Skin epidermis (tissue), 12 donors: Measurements from ENCODE around the gene LRRC42.

Experiments
- H3K27ac ChIP-seq, 21 experiments: fragments of 200-600 bp; sonication (generic) in 11 of 21; one replicate each; pipeline ENCODE4 v1.5.0; 2020; ENCODE audit warnings: mild to moderate bottlenecking in 3 of 21, inconsistent platforms in 2 of 21, moderate library complexity in 2 of 21
- H3K4me3 ChIP-seq, 7 experiments: fragments of 200-600 bp; sonication (generic) in 2 of 7; one replicate each; pipeline ENCODE4 v1.5.0; 2020; ENCODE audit warnings: inconsistent platforms in 2 of 7, mild to moderate bottlenecking in 2 of 7, moderate library complexity in 1 of 7

The LRRC42 gene, protein sequence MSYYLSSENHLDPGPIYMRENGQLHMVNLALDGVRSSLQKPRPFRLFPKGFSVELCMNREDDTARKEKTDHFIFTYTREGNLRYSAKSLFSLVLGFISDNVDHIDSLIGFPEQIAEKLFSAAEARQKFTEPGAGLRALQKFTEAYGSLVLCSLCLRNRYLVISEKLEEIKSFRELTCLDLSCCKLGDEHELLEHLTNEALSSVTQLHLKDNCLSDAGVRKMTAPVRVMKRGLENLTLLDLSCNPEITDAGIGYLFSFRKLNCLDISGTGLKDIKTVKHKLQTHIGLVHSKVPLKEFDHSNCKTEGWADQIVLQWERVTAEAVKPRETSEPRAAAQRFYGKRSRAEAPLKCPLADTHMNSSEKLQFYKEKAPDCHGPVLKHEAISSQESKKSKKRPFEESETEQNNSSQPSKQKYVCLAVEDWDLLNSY

GRCh38 chr1:53946252-53947171 lies at the start of gene LRRC42:
Gene LRRC42, plus strand, starts transcription at chr1:53946350. Its CDS starts 5,650 bp downstream, at chr1:53952000.
- H3K4me3 ChIP-seq: peak within 1 kb of the TSS; percentile 58 to 88 (median 85)
- peak within 1 kb of the TSS; percentile 34 to 96 (median 88) for H3K27ac ChIP-seq

- no peak overlapping the region for H3K27ac ChIP-seq
- H3K4me3 ChIP-seq: no peak overlapping the region
These were observed 49.4 kb upstream of the LRRC42 start for GRCh38 chr1:53896635-53897229.

GRCh38 chr1:53899206-53899628 lies 46.9 kb upstream of the LRRC42 start:
- Histone ChIP-seq H3K27ac (no peak overlapping the region), H3K4me3 (no peak overlapping the region)

DNA sequence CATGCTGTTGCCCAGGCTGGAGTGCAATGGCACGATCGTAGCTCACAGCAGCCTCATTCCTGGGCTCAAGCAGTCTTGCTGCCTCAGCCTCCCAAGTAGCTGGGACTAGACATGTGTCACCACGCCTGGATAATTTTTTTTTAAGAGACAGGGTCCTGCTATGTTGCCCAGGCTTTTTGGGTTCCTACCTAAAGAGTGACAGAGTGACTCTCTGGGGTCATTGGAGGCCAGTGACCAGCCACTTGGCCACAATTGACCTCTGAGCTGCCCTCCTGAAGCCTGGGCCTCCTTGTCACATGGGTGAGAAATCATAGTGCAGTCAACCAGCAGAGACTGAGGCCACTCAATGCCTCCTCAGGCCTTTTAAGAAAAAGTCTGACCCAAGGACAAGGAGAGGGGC lies 46.4 kb upstream of the LRRC42 start:
- no peak overlapping the region for H3K27ac ChIP-seq
- H3K4me3 ChIP-seq: no peak overlapping the region

- H3K27ac ChIP-seq: no peak overlapping the region
These were observed 43.7 kb upstream of the LRRC42 start for GRCh38 chr1:53902235-53903138.

DNA sequence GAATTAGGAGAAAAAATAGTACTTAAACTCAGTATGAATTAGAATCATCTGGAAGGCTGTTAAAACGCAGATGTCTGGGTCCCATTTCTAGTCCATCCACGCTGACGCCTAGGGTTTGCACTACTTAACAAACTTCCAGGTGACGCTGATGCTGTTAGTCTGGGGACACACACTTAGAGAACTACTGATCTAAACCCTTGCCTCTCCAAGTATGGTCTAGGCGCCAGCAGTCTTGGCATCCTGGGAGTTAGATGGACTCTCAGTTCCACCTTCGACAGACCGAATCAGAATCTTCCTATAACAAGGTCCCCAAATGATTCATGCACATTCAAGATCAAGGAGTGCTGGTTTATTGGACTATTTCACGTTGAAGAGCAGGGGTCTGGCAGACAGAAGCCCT lies 40.6 kb upstream of the LRRC42 start:
- Histone ChIP-seq H3K4me3 (no peak overlapping the region), H3K27ac (no peak overlapping the region)

More at GRCh38 chr1:53902235-53903138, 43.7 kb upstream of the LRRC42 start:
- no peak overlapping the region for H3K4me3 ChIP-seq

GRCh38 chr1:53906121-53906520 lies 40.0 kb upstream of the LRRC42 start:
- H3K4me3 ChIP-seq: no peak overlapping the region
- H3K27ac ChIP-seq: no peak overlapping the region

- H3K4me3 ChIP-seq: no peak overlapping the region
- H3K27ac ChIP-seq: no peak overlapping the region
These were observed 36.2 kb upstream of the LRRC42 start for GRCh38 chr1:53909946-53910345.

GRCh38 chr1:53911442-53911841 lies 34.7 kb upstream of the LRRC42 start:
- Histone ChIP-seq H3K27ac (no peak overlapping the region), H3K4me3 (no peak overlapping the region)

GRCh38 chr1:53913352-53914033 lies 32.7 kb upstream of the LRRC42 start:
- no peak overlapping the region for H3K27ac ChIP-seq

GRCh38 chr1:53918343-53918742 lies 27.8 kb upstream of the LRRC42 start:
- Histone ChIP-seq H3K4me3 (no peak overlapping the region), H3K27ac (no peak overlapping the region)

More at GRCh38 chr1:53913352-53914033, 32.7 kb upstream of the LRRC42 start:
- H3K4me3 ChIP-seq: no peak overlapping the region

DNA sequence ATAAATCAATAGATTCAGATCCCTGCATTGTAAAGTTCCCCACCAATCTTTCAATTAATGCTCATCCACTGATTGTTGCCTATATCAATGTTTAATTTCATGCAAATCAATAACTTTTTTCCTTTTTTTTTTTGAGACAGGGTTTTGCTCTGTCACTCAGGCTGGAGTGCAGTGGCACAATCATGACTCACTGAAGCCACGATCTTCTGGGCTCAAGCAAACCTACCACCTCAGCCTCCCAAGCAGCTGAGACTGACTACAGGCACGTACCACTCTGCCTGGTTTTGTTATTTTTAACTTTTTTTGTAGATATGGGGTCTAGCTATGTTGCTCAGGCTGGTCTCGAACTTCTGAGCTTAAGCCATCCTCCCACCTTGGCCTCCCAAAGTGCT lies 26.5 kb upstream of the LRRC42 start:
- no peak overlapping the region for H3K4me3 ChIP-seq
- no peak overlapping the region for H3K27ac ChIP-seq

DNA sequence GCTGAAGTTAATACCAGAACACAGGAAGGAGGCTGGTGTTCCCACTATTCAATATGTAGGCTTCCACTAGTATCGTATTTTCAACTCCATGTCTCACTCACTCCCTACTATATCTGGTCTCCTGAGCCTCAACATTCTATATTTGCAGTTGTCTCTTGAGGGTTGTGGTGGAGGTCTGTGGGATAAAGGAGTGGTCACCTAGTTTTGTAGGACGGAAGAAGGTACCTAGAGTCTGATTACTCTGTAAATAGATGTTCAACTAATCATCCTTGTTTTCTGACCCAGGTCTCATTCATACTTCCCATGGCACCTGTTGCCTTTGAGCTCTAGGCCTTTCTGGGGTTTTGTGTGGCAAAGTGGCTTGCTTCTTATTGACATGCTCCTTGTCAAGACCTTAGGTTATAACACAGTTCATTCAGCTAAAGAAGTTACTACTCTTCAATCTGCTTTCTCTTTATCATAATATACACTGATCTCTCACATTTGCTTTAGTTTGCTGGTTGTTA lies 18.7 kb upstream of the LRRC42 start:
- Histone ChIP-seq H3K4me3 (no peak overlapping the region), H3K27ac (no peak overlapping the region)

- Histone ChIP-seq H3K4me3 (no peak overlapping the region), H3K27ac (no peak overlapping the region)
These were observed 16.7 kb upstream of the LRRC42 start for GRCh38 chr1:53929246-53929960.

DNA sequence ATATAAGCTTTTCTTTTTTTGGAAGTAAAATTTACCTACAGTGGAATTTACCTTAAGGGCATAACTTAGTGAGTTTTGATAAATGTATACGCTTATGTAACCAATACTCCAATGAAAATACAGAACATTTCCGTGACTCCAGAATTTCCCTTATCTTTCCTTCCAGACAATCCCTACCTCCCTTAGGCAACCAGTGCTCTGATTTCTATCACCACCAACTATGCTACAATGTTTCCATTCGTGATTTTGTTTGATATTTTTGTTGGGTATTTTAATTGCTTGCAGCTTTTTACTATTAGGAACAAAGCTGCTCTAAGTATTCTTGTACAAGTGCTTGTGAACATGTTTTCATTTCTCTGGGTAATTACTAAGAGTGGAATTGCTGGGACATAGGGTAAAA lies 15.2 kb upstream of the LRRC42 start:
- no peak overlapping the region for H3K4me3 ChIP-seq

DNA sequence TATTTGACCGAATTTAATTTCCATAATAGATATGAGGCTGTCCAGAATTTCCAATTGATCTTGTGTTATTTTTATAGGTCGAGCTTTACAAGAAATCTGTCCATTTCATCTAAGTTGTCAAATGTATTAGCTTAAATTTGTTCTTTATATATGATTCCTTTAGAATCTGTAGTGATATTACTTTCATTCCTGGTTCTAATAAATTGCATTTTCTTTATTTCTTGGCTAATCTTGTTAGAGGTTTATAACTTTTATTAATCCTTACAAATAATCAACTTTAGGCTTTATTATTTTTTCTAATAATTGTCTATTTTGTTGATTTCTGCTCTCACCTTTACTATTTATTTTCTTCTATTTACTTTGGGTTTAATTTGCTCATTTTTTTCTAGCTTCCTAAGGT lies 14.6 kb upstream of the LRRC42 start:
- Histone ChIP-seq H3K4me3 (no peak overlapping the region), H3K27ac (no peak overlapping the region)

More for the DNA sequence above, 15.2 kb upstream of the LRRC42 start:
- no peak overlapping the region for H3K27ac ChIP-seq

DNA sequence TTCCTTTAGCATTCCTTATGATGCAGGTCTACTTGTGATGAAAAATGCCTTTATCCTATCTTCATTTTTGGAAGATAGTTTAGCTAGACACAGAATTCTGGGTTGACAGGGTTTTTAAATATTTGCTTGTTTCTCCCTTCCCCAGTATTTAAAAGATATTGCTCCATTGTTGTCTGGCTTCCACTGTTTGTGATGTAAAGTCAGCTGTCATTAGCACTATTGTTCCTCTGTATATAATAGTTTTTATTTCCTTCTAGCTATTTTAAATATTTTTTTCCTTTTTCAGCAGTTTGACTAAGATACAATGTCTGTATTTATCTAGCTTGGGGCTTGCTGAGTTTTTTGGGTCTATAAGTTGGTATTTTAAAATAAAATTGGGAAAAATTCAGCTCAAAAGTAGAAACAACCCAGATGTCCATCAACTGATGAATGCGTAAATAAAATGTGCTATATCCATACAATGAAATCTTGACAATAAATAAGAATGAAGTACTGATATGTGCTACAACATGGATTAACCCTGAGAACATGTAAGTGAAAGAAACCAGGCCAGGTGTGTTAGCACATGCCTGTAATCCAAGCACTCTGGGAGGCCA lies 11.9 kb upstream of the LRRC42 start:
- H3K27ac ChIP-seq: no peak overlapping the region
- H3K4me3 ChIP-seq: no peak overlapping the region
